ENCODE measurements around the gene RDH8.

Gene RDH8

GRCh38 chr19:10036601-10037071, 23.4 kb downstream of the RDH8 start:
- no peak for DNase-seq (ENCODE audit: low read depth, low spot score)

GRCh38 chr19:10037367-10037766, 24.1 kb downstream of the RDH8 start:
- DNase-seq (ENCODE audit: low read depth, low spot score): no peak

DNA sequence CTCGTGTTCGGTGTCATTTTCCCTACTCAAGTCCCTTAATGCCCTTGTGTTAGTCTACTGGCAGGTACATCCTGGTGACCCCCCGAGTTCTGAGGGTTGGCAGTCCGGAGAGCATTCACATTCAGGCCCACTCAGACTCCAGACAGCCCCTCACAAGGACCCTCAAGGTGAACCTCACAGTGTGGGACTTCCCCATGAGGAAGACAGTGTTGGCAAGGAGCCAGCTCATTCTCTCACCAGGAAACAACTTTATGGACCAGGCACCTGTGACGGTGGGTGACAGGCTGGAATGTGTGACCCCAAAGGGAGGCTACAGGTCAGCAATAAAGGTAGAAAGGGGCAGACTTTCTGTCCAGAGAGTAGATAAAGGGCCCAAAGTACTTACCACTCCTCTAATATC, 24.5 kb downstream of the RDH8 start:
- no peak for DNase-seq (ENCODE audit: low read depth, low spot score)

DNA sequence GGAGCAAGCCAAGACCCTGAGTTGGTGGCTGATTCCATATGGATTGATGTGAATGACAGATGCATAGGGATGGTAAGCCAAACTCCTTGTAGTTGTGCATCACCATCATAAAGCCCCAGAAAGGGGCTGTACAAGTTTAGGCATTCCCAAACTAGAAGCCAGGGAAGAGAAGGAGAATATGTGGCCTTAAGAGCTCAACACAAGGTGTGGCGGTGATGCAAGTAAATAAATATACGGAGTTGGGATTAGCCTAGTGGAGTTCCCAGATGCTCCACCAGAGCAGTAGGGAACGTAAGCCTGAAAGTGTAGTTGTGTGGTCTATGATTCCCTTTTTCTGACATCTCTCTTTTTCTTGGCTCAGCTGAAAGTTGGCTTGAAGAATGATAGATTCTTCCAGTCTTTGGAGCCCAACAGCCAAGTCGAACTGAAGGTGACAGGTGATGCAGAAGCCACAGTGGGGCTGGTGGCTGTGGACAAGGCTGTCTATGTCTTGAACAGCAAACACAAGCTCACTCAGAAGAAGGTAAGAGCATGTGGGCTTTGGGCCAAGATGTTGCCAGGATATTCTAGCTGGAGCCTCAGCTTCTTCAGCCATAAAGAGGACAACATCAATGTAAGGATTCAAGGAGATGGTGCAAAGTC, 30.1 kb downstream of the RDH8 start:
- no peak for DNase-seq (ENCODE audit: low read depth, low spot score)

GRCh38 chr19:10044390-10044789, 31.1 kb downstream of the RDH8 start:
- DNase-seq (ENCODE audit: low read depth, low spot score): no peak

DNA sequence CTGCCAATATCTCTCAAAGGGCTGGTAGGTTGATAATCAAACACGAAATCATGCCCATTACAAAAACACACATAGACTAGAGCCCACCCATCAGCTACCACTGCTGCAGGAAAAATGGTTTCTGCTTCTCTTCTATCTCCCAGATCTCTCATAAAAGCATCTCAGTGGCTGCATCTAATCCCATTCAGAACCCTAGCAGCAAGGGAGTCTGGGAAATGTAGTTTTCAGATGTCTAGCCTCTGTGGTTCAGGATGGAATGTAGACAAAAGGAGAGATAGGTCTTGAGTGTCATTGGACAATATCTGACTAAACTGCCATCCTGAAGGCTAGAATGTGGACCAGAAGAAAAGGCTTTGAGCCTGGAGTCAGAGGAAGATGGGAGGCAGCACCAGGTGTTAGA, 32.1 kb downstream of the RDH8 start:
- no peak for DNase-seq (ENCODE audit: low read depth, low spot score)

GRCh38 chr19:10049626-10050025, 36.3 kb downstream of the RDH8 start:
- DNase-seq (ENCODE audit: low read depth, low spot score): no peak

DNA sequence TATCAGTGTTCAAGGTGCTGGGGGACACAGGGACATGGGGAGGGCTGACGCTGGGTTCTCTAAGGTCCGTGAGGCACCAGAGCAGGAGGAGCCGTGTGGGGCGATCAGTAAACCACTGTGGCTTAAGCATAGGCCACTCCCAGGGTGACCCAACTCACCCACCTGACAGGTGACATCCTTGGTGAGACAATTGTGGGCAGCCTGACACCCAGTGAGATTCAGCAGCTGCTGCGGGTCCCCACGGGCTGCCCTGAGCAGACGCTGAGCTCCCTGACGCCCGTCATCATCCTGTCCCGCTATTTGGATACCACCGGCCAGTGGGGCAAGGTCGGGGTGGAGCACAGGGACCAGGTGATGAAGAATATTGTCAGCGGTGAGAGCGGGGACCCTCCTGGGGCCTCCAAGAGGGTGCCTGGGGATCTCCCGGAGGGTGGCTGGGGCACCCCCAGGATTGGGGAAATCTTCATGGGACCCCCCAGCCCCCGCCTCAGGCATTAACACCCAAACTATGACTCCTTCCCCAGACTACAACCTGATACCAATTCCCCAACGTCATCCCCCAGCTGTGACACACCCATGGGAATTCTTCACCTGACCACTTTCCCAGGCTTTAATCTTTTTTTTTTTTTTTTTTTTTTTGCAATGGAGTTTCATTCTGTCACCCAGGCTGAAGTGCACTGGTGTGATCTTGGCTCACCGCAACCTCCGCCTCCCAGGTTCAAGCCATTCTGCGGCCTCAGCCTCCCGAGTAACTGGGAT, 39.5 kb downstream of the RDH8 start:
- DNase-seq (ENCODE audit: low read depth, low spot score): no peak

- no peak for DNase-seq (ENCODE audit: low read depth, low spot score)
Measured at GRCh38 chr19:10061717-10062310, 48.5 kb downstream of the RDH8 start.

DNA sequence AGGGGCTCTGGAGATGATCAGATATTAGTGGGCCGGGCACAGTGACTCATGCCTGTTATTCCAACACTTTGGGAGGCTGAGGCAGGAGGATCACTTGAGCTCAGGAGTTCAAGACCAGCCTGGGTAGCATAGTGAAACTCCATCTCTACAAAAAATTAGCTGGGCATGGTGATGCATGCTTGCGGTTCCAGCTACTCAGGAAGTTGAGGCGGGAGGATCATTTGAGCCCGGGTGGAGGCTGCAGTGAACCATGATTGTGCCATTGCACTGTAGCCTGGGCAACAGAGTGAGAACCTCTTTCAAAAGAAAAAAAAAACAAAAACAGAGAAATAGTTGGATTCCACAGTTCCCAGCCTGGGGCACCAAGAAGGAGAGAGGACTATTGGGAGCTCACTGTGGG, 54.9 kb downstream of the RDH8 start:
- DNase-seq (ENCODE audit: low read depth, low spot score): no peak

GRCh38 chr19:10069046-10069445, 55.8 kb downstream of the RDH8 start:
- no peak for DNase-seq (ENCODE audit: low read depth, low spot score)

GRCh38 chr19:10070730-10071446, 57.6 kb downstream of the RDH8 start:
- DNase-seq (ENCODE audit: low read depth, low spot score): no peak

Data from iPS DF 19.7 (cell line).